HUDEP-2 (cell line): ENCODE measurements around the gene PCDH17.

ENCODE experiments used
- DNase-seq, 76 experiments: peaks; one replicate each; lab custom pipeline; 2025; ENCODE audit not compliant: unreplicated experiment in 76 of 76; lab: John Stamatoyannopoulos, UW

The PCDH17 gene

GRCh38 chr13:57726981-57727380 is 95.4 kb downstream of the PCDH17 start:
- DNase-seq = no peak

- no peak for DNase-seq
Measured at GRCh38 chr13:57734306-57734705, 102.8 kb downstream of the PCDH17 start.

- no peak for DNase-seq
Measured at GRCh38 chr13:57739089-57739488, 107.5 kb downstream of the PCDH17 start.

GRCh38 chr13:57739543-57740190 is 108.1 kb downstream of the PCDH17 start:
- no peak for DNase-seq

GRCh38 chr13:57740719-57741118 is 109.2 kb downstream of the PCDH17 start:
- no peak for DNase-seq

- DNase-seq = no peak
Measured at GRCh38 chr13:57748096-57748495, 116.6 kb downstream of the PCDH17 start.

GRCh38 chr13:57760951-57761350 is 129.4 kb downstream of the PCDH17 start:
- DNase-seq = no peak

- no peak for DNase-seq
Measured at GRCh38 chr13:57763689-57764088, 132.1 kb downstream of the PCDH17 start.
